Measurements from ENCODE around the gene VWCE.

The VWCE gene

GRCh38 chr11:61305417-61305816 is 10.3 kb upstream of the VWCE start:
- Histone ChIP-seq H3K36me3 (ENCODE audit: control insufficient read depth, low read length) (peaks cover 96% of the 10 kb centered on the region), H3K4me1 (ENCODE audit: control insufficient read depth, low read length) (no peaks in the 10 kb centered on the region), H3K27ac (ENCODE audit: low read depth, low read length) (no peak overlapping the region), H3K79me2 (ENCODE audit: control insufficient read depth, low read length) (no peaks in the 10 kb centered on the region), H3F3A (ENCODE audit: control insufficient read depth, insufficient read depth) (no peaks in the 10 kb centered on the region), H3K9me3 (ENCODE audit: control insufficient read depth, insufficient read depth, low read length) (no peaks in the 10 kb centered on the region), H3K27me3 (ENCODE audit: control insufficient read depth, low read length) (no peaks in the 10 kb centered on the region), H3K4me3 (ENCODE audit: low read length) (no peak overlapping the region), H3K9me2 (replicated peaks; ENCODE audit: control insufficient read depth, low read length) (no peaks in the 10 kb centered on the region), H3K4me2 (ENCODE audit: low read length) (no peak overlapping the region), H4K20me1 (ENCODE audit: control insufficient read depth, insufficient read depth, low read depth, low read length) (no peaks in the 10 kb centered on the region; the same call in 1 of the 2 replicates)
- TF ChIP-seq EZH2phosphoT487 (IDR thresholded peaks at IDR 0.05; ENCODE audit: borderline replicate concordance, low read length) = no peak
- TF ChIP-seq, protein P1, sequence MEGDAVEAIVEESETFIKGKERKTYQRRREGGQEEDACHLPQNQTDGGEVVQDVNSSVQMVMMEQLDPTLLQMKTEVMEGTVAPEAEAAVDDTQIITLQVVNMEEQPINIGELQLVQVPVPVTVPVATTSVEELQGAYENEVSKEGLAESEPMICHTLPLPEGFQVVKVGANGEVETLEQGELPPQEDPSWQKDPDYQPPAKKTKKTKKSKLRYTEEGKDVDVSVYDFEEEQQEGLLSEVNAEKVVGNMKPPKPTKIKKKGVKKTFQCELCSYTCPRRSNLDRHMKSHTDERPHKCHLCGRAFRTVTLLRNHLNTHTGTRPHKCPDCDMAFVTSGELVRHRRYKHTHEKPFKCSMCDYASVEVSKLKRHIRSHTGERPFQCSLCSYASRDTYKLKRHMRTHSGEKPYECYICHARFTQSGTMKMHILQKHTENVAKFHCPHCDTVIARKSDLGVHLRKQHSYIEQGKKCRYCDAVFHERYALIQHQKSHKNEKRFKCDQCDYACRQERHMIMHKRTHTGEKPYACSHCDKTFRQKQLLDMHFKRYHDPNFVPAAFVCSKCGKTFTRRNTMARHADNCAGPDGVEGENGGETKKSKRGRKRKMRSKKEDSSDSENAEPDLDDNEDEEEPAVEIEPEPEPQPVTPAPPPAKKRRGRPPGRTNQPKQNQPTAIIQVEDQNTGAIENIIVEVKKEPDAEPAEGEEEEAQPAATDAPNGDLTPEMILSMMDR (IDR thresholded peaks at IDR 0.05; ENCODE audit: low read depth, low read length, poor library complexity, severe bottlenecking) = no peak

DNA sequence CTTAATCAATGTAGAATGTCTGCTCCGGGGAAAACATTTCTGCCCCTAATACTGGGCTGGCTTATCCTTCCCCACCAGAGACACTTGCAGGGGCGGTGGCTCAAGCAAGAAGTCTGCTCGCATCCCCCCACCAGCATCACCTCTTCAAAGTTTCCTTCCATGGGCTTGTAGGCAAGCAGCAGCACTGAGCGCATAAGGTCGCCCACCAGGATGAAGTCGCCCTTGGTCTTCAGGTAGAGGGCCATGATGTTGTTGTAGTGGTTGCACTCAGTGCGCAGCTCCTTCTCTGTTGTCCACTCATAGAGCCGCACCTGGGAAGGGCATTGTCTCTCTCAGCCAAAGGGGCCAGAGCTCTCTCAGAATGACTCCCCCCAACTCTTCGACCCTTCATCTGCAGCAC is 8.6 kb upstream of the VWCE start:
- Histone ChIP-seq H3K79me2 (ENCODE audit: control insufficient read depth, low read length) (no peaks in the 10 kb centered on the region), H3K4me1 (ENCODE audit: control insufficient read depth, low read length) (no peaks in the 10 kb centered on the region), H3K27ac (ENCODE audit: low read depth, low read length) (no peak overlapping the region), H3K27me3 (ENCODE audit: control insufficient read depth, low read length) (no peaks in the 10 kb centered on the region), H4K20me1 (ENCODE audit: control insufficient read depth, insufficient read depth, low read depth, low read length) (no peaks in the 10 kb centered on the region; the same call in 1 of the 2 replicates), H3F3A (ENCODE audit: control insufficient read depth, insufficient read depth) (no peaks in the 10 kb centered on the region), H3K4me2 (ENCODE audit: low read length) (no peak overlapping the region), H3K9me2 (replicated peaks; ENCODE audit: control insufficient read depth, low read length) (no peaks in the 10 kb centered on the region), H3K36me3 (ENCODE audit: control insufficient read depth, low read length) (peaks cover 96% of the 10 kb centered on the region), H3K9me3 (ENCODE audit: control insufficient read depth, insufficient read depth, low read length) (no peaks in the 10 kb centered on the region), H3K4me3 (ENCODE audit: low read length) (no peak overlapping the region)
- TF ChIP-seq EZH2phosphoT487 (IDR thresholded peaks at IDR 0.05; ENCODE audit: borderline replicate concordance, low read length) = no peak
- TF ChIP-seq, protein P1 (IDR thresholded peaks at IDR 0.05; ENCODE audit: low read depth, low read length, poor library complexity, severe bottlenecking) = no peak

GRCh38 chr11:61302550-61302949 is 7.4 kb upstream of the VWCE start:
- H3K4me3 ChIP-seq (ENCODE audit: low read length) = no peak overlapping the region
- peaks cover 96% of the 10 kb centered on the region for H3K36me3 ChIP-seq (ENCODE audit: control insufficient read depth, low read length)
- no peaks in the 10 kb centered on the region for H3K27me3 ChIP-seq (ENCODE audit: control insufficient read depth, low read length)
- no peaks in the 10 kb centered on the region for H3K9me2 ChIP-seq (replicated peaks; ENCODE audit: control insufficient read depth, low read length)
- no peaks in the 10 kb centered on the region; the same call in 1 of the 2 replicates for H4K20me1 ChIP-seq (ENCODE audit: control insufficient read depth, insufficient read depth, low read depth, low read length)
- no peaks in the 10 kb centered on the region for H3K79me2 ChIP-seq (ENCODE audit: control insufficient read depth, low read length)
- H3K27ac ChIP-seq (ENCODE audit: low read depth, low read length) = no peak overlapping the region
- H3K4me2 ChIP-seq (ENCODE audit: low read length) = no peak overlapping the region
- H3F3A ChIP-seq (ENCODE audit: control insufficient read depth, insufficient read depth) = peaks cover 9% of the 10 kb centered on the region
- TF ChIP-seq, protein P1 (IDR thresholded peaks at IDR 0.05; ENCODE audit: low read depth, low read length, poor library complexity, severe bottlenecking) = no peak
- no peak for TF ChIP-seq EZH2phosphoT487 (IDR thresholded peaks at IDR 0.05; ENCODE audit: borderline replicate concordance, low read length)
- H3K9me3 ChIP-seq (ENCODE audit: control insufficient read depth, insufficient read depth, low read length) = no peaks in the 10 kb centered on the region
- H3K4me1 ChIP-seq (ENCODE audit: control insufficient read depth, low read length) = no peaks in the 10 kb centered on the region
